MV-4-11 (cell line): ENCODE results near the gene ZRANB1.

Experiments used
- DNase-seq: peaks from one replicate; lab custom pipeline; 2025; lab: John Stamatoyannopoulos, UW

ZRANB1 gene

GRCh38 chr10:125005312-125006187 lies 63.6 kb downstream of the ZRANB1 start:
- DNase-seq: no peak

- DNase-seq: no peak
Observed at GRCh38 chr10:125006188-125006680, 64.3 kb downstream of the ZRANB1 start.

GRCh38 chr10:125006921-125007426 lies 65.1 kb downstream of the ZRANB1 start:
- DNase-seq: no peak

GRCh38 chr10:125007436-125007835 lies 65.5 kb downstream of the ZRANB1 start:
- DNase-seq: no peak

- no peak for DNase-seq
Observed at GRCh38 chr10:125008689-125009638, 67.0 kb downstream of the ZRANB1 start.

GRCh38 chr10:125009661-125010161 lies 67.8 kb downstream of the ZRANB1 start:
- no peak for DNase-seq

- no peak for DNase-seq
Observed at GRCh38 chr10:125010362-125010761, 68.4 kb downstream of the ZRANB1 start.

- DNase-seq: no peak
Observed at GRCh38 chr10:125011171-125011925, 69.4 kb downstream of the ZRANB1 start.

- DNase-seq: no peak
Observed at GRCh38 chr10:125011926-125012705, 70.2 kb downstream of the ZRANB1 start.

GRCh38 chr10:125012851-125013528 lies 71.1 kb downstream of the ZRANB1 start:
- no peak for DNase-seq

- DNase-seq: no peak
Observed at GRCh38 chr10:125013529-125013872, 71.6 kb downstream of the ZRANB1 start.

- DNase-seq: no peak
Observed at GRCh38 chr10:125014086-125014830, 72.3 kb downstream of the ZRANB1 start.

GRCh38 chr10:125014836-125015355 lies 73.0 kb downstream of the ZRANB1 start:
- no peak for DNase-seq

GRCh38 chr10:125015356-125015944 lies 73.5 kb downstream of the ZRANB1 start:
- no peak for DNase-seq

- DNase-seq: no peak
Observed at GRCh38 chr10:125016123-125016522, 74.2 kb downstream of the ZRANB1 start.

- no peak for DNase-seq
Observed at GRCh38 chr10:125016611-125017202, 74.8 kb downstream of the ZRANB1 start.

- DNase-seq: no peak
Observed at GRCh38 chr10:125017547-125018298, 75.8 kb downstream of the ZRANB1 start.
